MM.1S (cell line): Measurements from ENCODE around the gene RBM4.
"Not testable (repeated sequence)": the region's sequence is repeated elsewhere in the genome, so short reads cannot be mapped to it uniquely, and the experiment has no call there.

Source experiments
- DNase-seq: peaks from one replicate; pipeline ENCODE4 v3.0.0-alpha.2; 2015
- H2AFZ ChIP-seq: fragments of 300-600 bp; sonication (generic); 2 replicates; pipeline ENCODE4 v1.6.0; 2016; ENCODE audit warnings: antibody characterized with exemption, low read length
- H3F3A ChIP-seq: fragments of 300-600 bp; sonication (generic); 2 replicates; pipeline ENCODE4 v1.6.1; 2016; ENCODE audit warnings: mild to moderate bottlenecking, antibody characterized with exemption, low read length, moderate library complexity, mixed read lengths; ENCODE audit not compliant: insufficient read depth
- H3K27ac ChIP-seq: fragments of 300-600 bp; sonication (generic); 2 replicates; pipeline ENCODE4 v1.5.1; 2016; ENCODE audit warnings: mild to moderate bottlenecking, low read length
- H3K27me3 ChIP-seq: fragments of 300-600 bp; sonication (generic); replicated peaks from 2 replicates; pipeline ENCODE4 v1.6.0; 2016; ENCODE audit warnings: low read length; ENCODE audit not compliant: insufficient read depth
- H3K36me3 ChIP-seq: fragments of 300-600 bp; sonication (generic); replicated peaks from 2 replicates; pipeline ENCODE4 v1.6.1; 2016; ENCODE audit warnings: mild to moderate bottlenecking, low read length, mixed read lengths; ENCODE audit not compliant: insufficient read depth
- H3K4me1 ChIP-seq: fragments of 300-600 bp; sonication (generic); 2 replicates; pipeline ENCODE4 v1.6.1; 2016; ENCODE audit warnings: low read length, mixed read lengths
- H3K4me2 ChIP-seq: fragments of 300-600 bp; sonication (generic); 2 replicates; pipeline ENCODE4 v1.6.0; 2016; ENCODE audit warnings: low read depth, low read length
- H3K4me3 ChIP-seq: fragments of 300-600 bp; sonication (generic); 2 replicates; pipeline ENCODE4 v1.5.1; 2016; ENCODE audit warnings: low read length, mixed read lengths
- H3K79me2 ChIP-seq: fragments of 300-600 bp; sonication (generic); 2 replicates; pipeline ENCODE4 v1.6.1; 2016; ENCODE audit warnings: mixed run types, low read length, mixed read lengths
- H3K9ac ChIP-seq: fragments of 300-600 bp; sonication (generic); 2 replicates; pipeline ENCODE4 v1.6.1; 2016; ENCODE audit warnings: low read length, mixed read lengths
- H3K9me2 ChIP-seq: fragments of 300-600 bp; sonication (generic); replicated peaks from 2 replicates; pipeline ENCODE4 v1.6.1; 2016; ENCODE audit warnings: mild to moderate bottlenecking, low read length, mixed read lengths; ENCODE audit not compliant: insufficient read depth
- H3K9me3 ChIP-seq: fragments of 300-600 bp; sonication (generic); replicated peaks from 2 replicates; pipeline ENCODE4 v1.6.1; 2016; ENCODE audit warnings: mild to moderate bottlenecking, low read length, mixed read lengths; ENCODE audit not compliant: insufficient read depth
- H4K20me1 ChIP-seq: fragments of 300-600 bp; sonication (generic); 2 replicates; pipeline ENCODE4 v1.6.1; 2016; ENCODE audit warnings: mild to moderate bottlenecking, low read length, moderate library complexity, mixed read lengths; ENCODE audit not compliant: insufficient read depth
- CTCF ChIP-seq: fragments of 300-600 bp; sonication (generic); IDR thresholded peaks from 2 replicates; pipeline ENCODE4 v1.5.1; 2016; ENCODE audit warnings: antibody characterized with exemption, low read length, mixed read lengths
- EZH2 ChIP-seq: fragments of 300-600 bp; sonication (generic); optimal IDR thresholded peaks from 2 replicates; pipeline ENCODE3; 2017; ENCODE audit warnings: low read depth, mild to moderate bottlenecking, antibody characterized with exemption, low read length, mixed read lengths
- EZH2phosphoT487 ChIP-seq: fragments of 300-600 bp; sonication (generic); IDR thresholded peaks from 2 replicates; pipeline ENCODE4 v1.6.1; 2018; ENCODE audit warnings: antibody characterized with exemption, low read length

RBM4 gene

GRCh38 chr11:66604155-66604554 lies 34.3 kb upstream of the RBM4 start:
- Histone ChIP-seq H3K79me2 (no peaks in the 10 kb centered on the region), H4K20me1 (no peaks in the 10 kb centered on the region), H3K4me1 (no peaks in the 10 kb centered on the region), H3K27me3 (no peaks in the 10 kb centered on the region), H3K9me2 (no peaks in the 10 kb centered on the region), H3K27ac (no peak overlapping the region), H3K9me3 (no peaks in the 10 kb centered on the region), H3F3A (no peaks in the 10 kb centered on the region), H3K4me3 (no peak overlapping the region), H3K4me2 (no peak overlapping the region), H3K9ac (no peak overlapping the region), H2AFZ (no peak overlapping the region), H3K36me3 (no peaks in the 10 kb centered on the region)
- DNase-seq: no peak
- TF ChIP-seq EZH2 (no peak), CTCF (no peak), EZH2phosphoT487 (no peak)

GRCh38 chr11:66606608-66607007 lies 31.9 kb upstream of the RBM4 start:
- H3K9ac ChIP-seq, H3K4me3 ChIP-seq, H3K4me1 ChIP-seq, H3K27me3 ChIP-seq, H3K9me3 ChIP-seq, H3K4me2 ChIP-seq, H3K9me2 ChIP-seq, DNase-seq, H3K79me2 ChIP-seq, H3K36me3 ChIP-seq, H2AFZ ChIP-seq, H3K27ac ChIP-seq, H3F3A ChIP-seq, H4K20me1 ChIP-seq: not testable (repeated sequence)

- Histone ChIP-seq H2AFZ (no peak overlapping the region), H3K9me3 (no peaks in the 10 kb centered on the region), H3K36me3 (no peaks in the 10 kb centered on the region), H4K20me1 (no peaks in the 10 kb centered on the region), H3K27ac (no peak overlapping the region), H3K79me2 (no peaks in the 10 kb centered on the region), H3K9ac (no peak overlapping the region), H3F3A (no peaks in the 10 kb centered on the region), H3K4me3 (no peak overlapping the region), H3K9me2 (no peaks in the 10 kb centered on the region), H3K27me3 (no peaks in the 10 kb centered on the region), H3K4me2 (no peak overlapping the region), H3K4me1 (no peaks in the 10 kb centered on the region)
- TF ChIP-seq EZH2 (no peak), EZH2phosphoT487 (no peak), CTCF (no peak)
- no peak for DNase-seq
Measured at GRCh38 chr11:66607126-66607834, 31.2 kb upstream of the RBM4 start.
